GM12892 (cell line): ENCODE data around the gene TEAD1.
A peak's percentile ranks its signal among the peaks of the same experiment; 100 is the strongest.

Experiments
- DNase-seq: peaks from one replicate; pipeline ENCODE4 v3.0.0; 2011; ENCODE audit not compliant: insufficient read length
- FAIRE-seq: peaks from 2 replicates; lab custom pipeline; 2011; peaks lifted over from hg19 to GRCh38; lab: Jason Lieb, UNC
- POLR2A ChIP-seq: IDR thresholded peaks from 2 replicates; pipeline ENCODE4 v1.6.1; 2011; ENCODE audit warnings: low read depth, low read length, control low read depth
- POLR2AphosphoS5 ChIP-seq: IDR thresholded peaks from 2 replicates; pipeline ENCODE4 v1.6.1; 2011; ENCODE audit warnings: low read depth, low read length, control low read depth
- TAF1 ChIP-seq: IDR thresholded peaks from 2 replicates; pipeline ENCODE4 v1.6.1; 2011; ENCODE audit warnings: low read depth, mild to moderate bottlenecking, control low read depth, low read length, borderline replicate concordance

Gene TEAD1

DNA sequence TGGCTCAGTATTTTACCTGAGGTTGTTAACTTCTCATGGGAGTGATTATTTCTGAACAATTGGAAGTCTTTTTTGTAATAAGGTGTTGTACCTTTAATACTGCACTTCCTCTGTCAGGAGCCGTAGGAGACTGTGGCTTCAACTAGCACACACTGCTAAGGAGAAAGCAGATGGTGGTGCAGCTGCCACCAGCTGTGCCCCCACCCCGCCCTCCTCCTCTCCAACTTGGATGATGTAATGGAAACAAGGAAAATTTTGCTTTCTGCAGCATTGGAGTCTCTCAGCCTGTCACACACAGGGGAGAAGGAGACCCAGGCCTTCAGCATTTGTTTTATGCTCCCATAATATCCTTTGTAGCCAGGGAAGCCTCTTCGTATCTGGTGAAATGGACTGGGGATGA, 91.2 kb downstream of the TEAD1 start:
- FAIRE-seq (no peak), DNase-seq (no peak)
- TF ChIP-seq POLR2AphosphoS5 (no peak), TAF1 (no peak), POLR2A (no peak)

DNA sequence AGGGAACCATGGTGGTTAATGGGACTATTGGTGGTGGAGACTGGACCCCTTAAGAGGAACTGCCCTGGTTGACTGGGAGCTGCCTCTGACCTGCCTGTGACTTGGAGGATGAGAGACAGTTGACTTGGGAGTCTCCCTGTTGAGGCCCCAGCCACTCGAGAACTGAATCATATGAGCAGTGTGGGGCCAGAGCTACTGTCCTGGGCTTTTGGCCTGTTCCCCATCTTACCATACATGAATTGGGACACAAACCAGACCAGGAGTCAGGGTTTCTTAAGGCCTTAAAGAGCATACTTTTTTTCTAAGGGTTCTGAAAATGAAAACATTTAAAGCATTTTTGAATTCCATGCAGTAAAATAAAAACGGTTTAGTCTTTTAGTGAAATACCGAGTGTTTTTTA, 92.8 kb downstream of the TEAD1 start:
- FAIRE-seq, result no peak
- TF ChIP-seq TAF1 (no peak), POLR2AphosphoS5 (no peak), POLR2A (no peak)
- DNase-seq, result no peak

GRCh38 chr11:12767577-12767976, 93.4 kb downstream of the TEAD1 start:
- TF ChIP-seq POLR2AphosphoS5 (no peak), TAF1 (no peak), POLR2A (no peak)
- FAIRE-seq (peak; percentile 21), DNase-seq (no peak)

DNA sequence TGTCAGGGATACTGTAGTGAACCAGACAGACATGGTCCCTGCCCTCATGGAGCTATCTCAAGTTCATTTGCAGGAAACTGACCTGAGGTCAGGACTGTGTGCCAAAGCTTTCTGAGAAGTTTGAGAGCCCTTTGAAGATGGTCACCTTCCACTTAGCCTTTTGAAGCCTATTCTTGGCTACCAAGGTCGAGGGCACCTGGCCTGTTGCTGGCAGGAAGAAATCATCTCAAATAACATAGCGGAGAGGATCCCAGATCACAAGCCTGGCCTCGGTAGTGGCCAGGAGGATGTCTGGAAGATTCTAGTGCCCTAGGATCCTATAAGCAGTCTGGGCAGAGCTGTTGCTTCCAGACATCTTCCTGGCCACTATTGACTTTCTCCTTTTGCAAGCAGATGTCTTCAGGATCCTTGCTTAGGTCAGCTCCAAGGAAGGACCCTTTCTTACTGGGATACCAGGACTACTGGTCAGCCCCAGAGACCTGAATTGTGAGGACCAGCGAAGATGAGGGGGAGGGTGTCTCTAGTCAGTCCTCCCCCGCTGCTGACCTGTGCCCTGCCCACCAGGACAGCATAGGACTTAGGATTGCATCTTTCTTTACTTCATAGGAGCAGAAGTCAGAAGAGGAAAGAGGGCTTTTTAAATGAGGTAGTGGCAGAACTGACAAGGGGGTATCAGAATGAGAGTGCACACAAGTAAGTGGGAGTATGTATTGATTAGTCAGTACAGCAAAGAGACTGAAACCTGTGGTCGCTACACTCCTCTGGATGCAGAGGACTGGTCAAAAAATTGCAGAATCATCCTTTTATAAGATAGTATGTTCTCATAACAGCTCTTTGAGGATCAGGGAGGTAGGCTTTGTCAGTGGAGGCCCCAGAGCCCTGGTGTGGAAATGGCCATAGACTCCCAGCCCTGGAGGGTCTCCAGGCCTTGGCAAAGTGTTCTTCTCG, 94.8 kb downstream of the TEAD1 start:
- peak; percentile 13 for DNase-seq
- FAIRE-seq, result peak; percentile 85

GRCh38 chr11:12769834-12770345, 95.7 kb downstream of the TEAD1 start:
- DNase-seq (no peak), FAIRE-seq (no peak)
- TF ChIP-seq POLR2A (no peak), TAF1 (no peak), POLR2AphosphoS5 (no peak)

More for the DNA sequence above, 94.8 kb downstream of the TEAD1 start:
- TF ChIP-seq TAF1 (no peak), POLR2AphosphoS5 (no peak), POLR2A (no peak)

DNA sequence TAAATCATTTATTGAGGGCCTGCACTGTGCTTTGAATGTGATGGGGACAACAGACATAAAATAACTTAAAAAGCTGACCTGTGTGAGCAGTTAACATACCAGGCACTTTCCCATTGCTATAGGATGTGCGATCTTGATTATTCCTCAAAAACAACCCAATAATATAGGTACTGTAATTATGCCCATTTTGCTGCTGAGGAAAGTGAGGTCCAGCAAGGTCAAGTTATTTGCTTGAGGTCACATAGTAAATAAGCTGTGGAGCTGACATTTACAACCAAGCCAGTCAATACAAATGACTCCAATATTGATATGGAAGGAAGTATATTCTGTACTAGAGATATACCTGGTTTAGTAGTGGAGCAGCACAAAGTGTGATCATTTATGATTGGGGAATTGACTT, 96.2 kb downstream of the TEAD1 start:
- TF ChIP-seq POLR2AphosphoS5 (no peak), POLR2A (no peak), TAF1 (no peak)
- FAIRE-seq (no peak), DNase-seq (no peak)

- no peak for FAIRE-seq
- no peak for DNase-seq
- no peak for TF ChIP-seq POLR2AphosphoS5
These were observed 96.9 kb downstream of the TEAD1 start for GRCh38 chr11:12770966-12771597.

GRCh38 chr11:12771875-12772274, 97.7 kb downstream of the TEAD1 start:
- FAIRE-seq (peak; percentile 89), DNase-seq (no peak)
- no peak for TF ChIP-seq TAF1

DNA sequence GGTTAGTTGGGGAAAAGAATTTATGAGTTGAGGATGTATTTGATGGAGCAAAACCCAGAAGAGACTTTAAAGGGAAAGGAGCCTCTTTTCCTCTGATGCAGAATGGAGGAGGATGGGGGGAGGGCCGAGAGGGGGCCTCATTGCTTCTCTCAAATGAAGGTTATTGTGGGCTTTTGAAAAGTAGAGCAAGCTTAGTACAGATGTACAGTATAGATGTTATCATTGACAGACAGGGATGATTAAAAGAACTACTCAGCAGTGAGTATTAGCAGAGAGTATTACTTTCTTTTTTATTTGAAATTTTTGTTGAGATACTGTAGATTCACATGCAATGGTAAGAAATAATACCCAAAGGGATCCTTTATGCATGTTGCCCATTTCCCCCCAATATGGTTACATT, 98.1 kb downstream of the TEAD1 start:
- DNase-seq (no peak), FAIRE-seq (no peak)
- TF ChIP-seq POLR2A (no peak), TAF1 (no peak), POLR2AphosphoS5 (no peak)

DNA sequence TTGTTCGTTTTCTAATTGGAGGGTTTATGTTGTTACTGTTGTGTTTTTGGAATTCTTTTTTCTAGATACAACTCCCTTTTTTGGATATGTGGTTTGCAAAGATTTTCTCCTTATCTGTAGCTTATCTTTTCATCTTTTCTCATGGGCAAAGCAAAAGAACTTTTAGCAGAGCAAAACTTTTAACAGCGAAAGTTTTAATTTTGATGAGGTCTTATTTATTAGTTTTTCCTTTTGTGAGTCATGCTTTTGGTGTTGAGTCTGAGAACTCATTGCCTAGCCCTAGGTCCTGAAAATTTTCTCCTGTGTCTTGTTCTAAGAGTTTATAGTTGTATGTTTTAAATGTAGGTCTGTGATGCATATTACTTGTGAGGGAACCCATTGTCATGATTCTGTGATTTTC, 99.4 kb downstream of the TEAD1 start:
- no peak for FAIRE-seq
- no peak for DNase-seq
- TF ChIP-seq POLR2AphosphoS5, result no peak
- TF ChIP-seq TAF1, result no peak
- no peak for TF ChIP-seq POLR2A

DNA sequence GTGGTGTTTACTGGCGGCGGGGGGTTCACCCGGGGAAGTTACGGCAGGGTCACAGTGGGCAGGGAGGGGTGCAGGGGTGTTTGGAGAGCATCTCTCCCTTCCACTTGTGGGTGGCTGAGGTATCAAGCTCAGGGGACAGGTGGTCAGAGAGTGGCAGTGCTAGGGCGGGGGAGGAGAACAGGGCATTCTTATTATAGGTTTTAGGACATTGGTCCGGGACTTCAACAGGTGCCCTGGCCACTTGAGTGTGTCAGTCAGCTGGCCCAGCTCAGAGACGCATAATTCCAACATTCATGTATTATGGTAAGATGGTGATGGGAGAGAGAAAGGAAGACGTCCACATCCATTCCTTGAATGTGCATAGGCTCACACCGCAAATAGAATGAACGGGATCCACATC, 101.7 kb downstream of the TEAD1 start:
- TF ChIP-seq POLR2AphosphoS5 (no peak), TAF1 (no peak), POLR2A (no peak)
- DNase-seq (no peak), FAIRE-seq (no peak)

- TF ChIP-seq POLR2A, result no peak
- no peak for TF ChIP-seq TAF1
- no peak for TF ChIP-seq POLR2AphosphoS5
- FAIRE-seq (peak; percentile 65), DNase-seq (no peak)
These were observed 103.1 kb downstream of the TEAD1 start for GRCh38 chr11:12777208-12777874.
